ENCODE data around the gene ROS1.

The ROS1 gene

DNA sequence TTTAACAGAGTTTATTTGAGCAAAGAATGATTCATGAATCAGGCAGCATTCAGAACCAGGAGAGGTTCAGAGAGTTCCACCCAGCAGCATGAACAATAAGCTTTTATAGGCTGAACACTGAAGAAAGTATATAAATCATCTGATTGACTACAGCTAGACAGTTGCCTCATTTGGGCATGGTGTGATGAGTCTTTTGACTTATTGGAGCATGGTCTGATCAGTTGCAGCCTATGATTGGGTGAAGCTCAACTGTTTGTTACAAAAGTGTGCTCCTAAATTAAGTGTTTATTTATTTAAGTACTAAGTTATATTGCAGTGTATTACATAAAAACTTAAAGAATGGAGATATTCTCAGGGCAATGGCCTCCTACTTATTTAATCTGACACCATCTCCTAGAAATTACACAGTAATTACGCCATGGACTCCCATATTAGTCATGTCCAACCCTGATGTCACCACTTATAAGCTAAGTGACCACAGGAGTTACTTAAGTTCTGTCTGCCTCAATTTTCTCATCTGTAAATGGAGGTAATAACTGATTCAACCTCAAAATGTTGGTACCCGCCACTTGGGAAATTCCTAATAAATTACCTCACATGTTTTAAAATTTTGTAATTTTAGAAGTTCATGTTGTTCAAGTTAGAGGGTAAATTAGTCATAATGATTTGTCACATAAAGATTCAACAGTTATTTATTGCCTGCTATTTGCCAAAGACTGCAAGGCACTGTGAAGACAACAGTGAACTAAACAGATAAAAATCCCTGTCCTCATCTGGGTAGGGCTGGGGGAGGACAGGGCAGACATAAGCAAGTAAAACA, 15.2 kb upstream of the ROS1 start:
- no peak for DNase-seq

DNA sequence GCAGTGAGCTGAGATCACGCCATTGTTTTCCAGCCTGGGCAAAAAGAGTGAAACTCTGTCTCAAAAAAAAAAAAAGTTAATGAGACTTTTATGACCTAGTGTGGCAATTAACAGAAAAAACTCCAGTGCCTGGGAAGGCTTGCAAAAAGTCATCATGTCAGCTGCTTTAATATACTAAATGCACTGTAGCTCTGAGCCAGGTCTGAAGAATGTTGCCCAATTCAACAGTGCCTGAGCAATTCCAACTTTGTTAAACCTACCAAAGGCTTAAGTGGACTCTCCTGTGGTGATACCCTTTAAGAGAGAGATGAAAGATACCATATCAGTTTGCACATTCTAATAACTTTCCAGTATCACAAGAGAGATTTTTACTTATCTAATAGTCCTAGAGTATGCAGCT, 6.5 kb upstream of the ROS1 start:
- no peak for DNase-seq

DNA sequence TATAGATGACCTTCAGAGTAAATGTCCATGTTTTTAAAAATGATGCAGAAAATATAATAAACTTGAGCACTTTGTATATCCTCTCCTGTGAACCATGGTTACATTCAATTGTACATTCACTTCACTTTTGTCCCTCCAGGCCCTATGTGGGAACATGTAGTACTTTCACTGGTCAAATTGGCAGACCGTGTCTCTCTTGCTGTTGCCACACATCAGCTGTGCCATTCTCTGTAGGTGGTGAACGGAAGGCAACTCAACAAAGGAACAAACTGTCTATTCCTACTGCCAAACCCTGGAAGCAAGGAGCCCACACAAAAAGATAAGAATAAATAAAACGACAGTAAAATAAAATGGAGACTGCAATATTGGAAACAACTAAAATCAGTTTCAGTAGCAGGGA, 2.0 kb downstream of the ROS1 start:
- DNase-seq = no peak

- no peak for DNase-seq
Measured at GRCh38 chr6:117418320-117418719, 7.4 kb downstream of the ROS1 start.

DNA sequence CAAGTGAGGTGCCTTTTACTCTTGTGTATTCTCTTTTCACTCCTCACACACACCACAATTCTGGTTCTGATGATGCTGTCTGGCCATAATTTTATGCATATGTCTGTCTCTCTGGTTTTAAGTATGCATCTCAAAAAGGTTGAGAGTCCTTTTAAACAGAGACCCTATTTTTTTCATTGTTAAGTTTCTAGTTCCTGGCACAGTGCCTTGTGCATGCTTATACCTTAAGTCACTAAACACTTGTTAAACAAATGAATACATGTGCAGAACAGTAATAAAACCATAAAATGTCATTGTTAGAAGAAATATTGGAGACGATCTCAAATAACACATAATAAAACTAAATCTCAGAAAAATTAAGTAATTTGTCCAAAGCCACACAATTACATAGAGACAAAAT, 7.9 kb downstream of the ROS1 start:
- no peak for DNase-seq

- peak; percentile 79 for DNase-seq
Measured at GRCh38 chr6:117414770-117415169, 11.0 kb downstream of the ROS1 start.

GRCh38 chr6:117411474-117411873, 14.3 kb downstream of the ROS1 start:
- DNase-seq = no peak

- DNase-seq = no peak
Measured at GRCh38 chr6:117409863-117410262, 15.9 kb downstream of the ROS1 start.

DNA sequence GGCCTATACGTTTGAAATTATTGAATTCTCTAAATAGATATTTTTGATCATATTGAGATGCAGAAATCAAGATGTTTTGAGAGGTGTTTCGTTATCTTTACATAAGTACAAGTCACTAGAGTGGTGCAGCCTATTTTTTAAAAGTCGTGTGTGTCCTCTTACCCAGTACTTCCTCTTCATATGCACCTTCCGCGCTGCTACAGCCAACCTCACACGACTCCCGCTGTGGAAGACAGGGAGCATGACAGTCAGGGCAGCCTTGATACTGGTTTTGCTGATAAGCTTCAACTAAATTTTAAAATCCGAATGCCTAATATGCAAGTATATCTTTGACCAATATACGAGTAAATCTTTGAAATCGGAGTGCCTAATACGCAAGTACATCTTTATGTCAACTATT, 16.3 kb downstream of the ROS1 start:
- DNase-seq = no peak

- DNase-seq = no peak
Measured at GRCh38 chr6:117404548-117404947, 21.2 kb downstream of the ROS1 start.

GRCh38 chr6:117401799-117402198, 23.9 kb downstream of the ROS1 start:
- no peak for DNase-seq

DNA sequence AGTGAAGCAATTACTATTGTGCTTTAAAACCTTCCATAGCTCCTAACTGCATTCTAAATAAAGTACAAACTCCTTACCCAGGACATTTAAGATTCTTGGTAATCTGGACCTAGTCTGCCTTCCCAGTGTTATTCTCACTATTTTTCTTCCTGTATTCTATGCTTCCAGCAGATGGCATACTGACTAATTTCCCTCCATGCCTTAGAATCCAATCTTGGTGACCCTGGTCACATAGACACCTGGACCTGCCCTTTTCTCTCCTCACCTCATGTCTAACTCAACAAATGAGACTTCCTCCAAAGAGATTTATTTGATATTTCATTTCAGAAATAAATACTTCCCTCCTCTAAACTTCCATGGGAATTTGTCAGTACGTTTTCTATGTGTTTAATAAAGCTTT, 25.8 kb downstream of the ROS1 start:
- DNase-seq = no peak

- no peak for DNase-seq
Measured at GRCh38 chr6:117399126-117399525, 26.6 kb downstream of the ROS1 start.

DNA sequence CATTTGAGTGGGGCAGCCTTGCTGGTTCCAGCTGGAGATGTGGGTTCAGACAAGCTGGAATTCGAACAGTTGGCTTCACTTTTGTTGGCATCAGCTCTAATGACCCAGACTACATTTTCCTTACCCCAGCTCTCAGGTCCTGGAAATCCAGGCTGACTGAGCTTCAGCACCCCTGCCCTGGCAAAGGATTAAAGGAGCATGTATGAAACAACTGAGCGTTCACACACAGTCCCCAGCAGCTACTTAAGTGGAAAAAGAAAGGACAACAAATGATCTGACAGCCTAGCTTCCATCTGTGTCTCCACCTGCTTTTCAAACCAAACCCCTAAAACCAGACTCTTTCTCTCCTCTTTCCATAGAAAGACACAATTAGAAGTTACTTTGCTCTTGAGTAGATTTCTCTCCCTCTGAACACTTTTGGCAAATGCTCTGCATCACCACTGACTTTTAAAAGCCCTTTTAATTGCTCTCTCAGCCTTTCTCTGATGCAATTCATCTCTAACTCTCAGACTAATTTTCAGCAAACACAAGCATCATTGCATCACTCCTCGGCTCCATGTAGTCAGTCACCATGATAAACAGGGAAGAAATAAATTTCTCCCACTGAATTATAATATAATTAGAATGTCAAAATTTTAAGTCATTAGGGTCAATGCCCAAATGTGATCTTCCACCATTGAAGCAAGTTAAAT, 28.1 kb downstream of the ROS1 start:
- DNase-seq = no peak

- DNase-seq = no peak
Measured at GRCh38 chr6:117396228-117396627, 29.5 kb downstream of the ROS1 start.

DNA sequence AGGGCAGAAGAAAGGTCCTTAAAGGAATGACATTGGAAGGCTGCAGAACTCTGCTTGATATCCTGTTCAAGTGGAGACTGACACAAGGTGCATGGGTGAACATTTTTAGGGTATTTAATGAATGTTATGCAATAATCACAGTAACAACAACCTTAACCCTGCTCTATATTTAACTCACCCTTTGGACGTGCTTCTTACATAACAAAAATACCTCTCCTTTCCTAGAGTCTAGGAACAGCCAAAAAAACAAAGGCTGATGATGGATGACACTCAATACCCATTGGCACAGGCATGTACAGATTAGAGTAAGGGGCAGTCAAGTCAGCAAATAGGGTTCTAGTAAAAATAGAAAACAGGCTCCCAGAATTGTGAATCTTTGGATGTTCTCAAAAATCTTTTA, 30.6 kb downstream of the ROS1 start:
- no peak for DNase-seq

DNA sequence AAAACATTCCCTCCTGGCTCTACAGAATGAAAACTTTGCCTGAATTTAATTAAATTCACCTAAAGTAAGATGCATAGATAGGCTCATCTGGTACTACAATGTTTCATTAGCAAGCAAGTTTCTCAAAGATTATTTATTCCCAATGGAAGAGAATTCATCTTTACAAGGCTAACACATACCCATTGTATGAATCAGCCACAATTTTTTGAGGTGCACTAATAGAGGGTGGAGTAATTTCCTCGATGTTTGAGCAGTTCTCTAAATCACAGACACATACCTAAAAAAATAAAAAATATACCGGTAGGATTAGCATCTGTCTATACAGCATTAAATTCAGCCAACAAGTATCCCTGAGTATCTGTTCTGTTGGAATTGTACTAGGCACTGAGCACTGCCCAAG, 32.7 kb downstream of the ROS1 start:
- DNase-seq = no peak

GRCh38 chr6:117391874-117392583, 33.7 kb downstream of the ROS1 start:
- no peak for DNase-seq

DNA sequence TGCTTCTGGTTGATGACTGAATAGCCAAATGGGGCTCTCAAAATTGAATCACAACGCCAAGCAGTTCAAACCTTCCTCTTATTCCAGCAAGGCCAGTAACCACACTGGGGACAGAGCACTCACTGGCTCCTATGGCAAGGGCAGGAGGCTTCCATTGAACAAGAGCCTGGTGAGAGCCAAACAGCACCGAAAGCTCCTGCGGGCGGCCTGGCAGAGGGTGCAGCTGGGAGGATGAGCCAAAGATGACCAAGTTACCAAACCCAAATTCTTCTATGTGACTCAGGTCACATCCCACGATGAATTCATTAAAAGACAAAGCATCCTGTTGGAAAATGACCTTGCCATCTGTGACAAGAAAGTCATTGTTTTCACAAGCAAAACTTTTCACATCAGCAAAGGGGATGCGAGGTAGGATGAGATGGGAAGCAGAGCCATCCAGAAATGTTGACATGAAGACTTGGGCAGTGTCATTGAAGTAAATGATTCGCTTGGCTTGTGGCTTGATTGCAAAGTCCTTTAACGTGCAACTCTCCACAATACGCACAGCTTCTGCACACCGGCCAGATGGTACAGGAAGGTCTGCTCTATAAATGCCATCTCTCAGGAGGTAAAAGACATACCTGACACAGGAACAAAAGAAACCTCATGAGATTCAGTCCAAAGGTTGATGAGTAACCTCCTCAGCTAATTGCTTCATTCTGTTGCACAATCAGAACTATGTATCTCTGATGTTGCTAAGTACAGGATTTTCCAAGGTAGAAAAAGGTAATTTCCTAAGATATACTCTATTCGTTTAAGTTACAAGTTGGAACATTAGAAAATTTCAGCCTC, 36.3 kb downstream of the ROS1 start:
- DNase-seq = no peak

GRCh38 chr6:117387454-117387974, 38.2 kb downstream of the ROS1 start:
- no peak for DNase-seq

DNA sequence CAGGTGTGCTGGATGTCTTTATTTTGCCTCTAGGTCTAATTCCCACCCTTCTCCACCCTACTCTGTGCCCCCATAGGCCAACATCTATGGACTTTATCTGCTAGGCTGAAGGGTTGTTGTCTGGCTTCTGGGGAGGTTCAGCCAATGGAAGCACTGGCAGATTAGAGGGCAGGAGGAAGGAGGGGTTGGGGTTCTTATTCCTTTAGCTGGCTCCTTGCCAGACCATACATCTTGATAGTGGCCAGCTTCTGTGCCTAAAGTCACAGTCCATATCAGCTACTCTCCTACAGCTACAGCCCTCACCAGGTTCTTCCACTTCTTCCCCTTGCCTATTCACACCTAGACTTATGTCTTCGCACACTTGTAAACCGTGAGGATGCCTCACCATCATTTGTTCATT, 41.1 kb downstream of the ROS1 start:
- no peak for DNase-seq

DNA sequence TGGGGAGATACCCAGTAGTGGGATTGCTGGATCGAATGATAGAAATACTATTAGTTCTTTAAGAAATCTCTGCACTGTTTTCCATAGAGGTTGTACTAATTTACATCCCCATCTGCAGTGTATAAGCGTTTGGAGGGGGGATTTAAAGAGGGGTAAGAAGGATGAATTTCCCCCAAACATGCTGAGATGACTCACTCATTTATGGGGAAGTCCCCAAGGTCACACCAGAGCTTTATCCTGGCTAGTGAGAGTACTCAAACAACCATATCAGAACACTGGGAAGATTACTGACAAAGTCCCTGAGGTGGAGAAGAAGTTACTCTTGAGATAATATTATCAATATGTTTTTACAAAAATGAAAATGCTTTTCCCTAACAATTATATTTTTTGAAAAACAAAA, 44.0 kb downstream of the ROS1 start:
- no peak for DNase-seq

DNA sequence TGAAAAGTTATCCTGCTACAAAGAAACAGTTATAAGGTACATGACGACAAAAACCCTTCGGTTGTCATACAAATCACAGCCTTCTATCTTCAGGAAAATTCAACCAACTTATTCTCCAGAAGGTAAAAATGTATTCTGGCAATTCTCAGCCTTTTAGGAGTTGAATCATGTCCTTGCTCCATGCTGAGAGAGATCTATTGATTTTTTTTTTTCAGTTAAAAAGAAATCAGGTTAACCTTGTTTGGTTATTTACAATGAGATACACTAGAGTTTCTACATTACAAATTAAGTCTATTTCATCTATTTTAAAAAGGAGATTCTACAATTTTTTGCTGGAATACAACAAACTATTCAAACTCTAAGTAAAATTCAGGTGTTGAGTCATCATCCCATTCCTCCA, 45.4 kb downstream of the ROS1 start:
- no peak for DNase-seq

Measured in NCI-H774 (cell line).